Dendritic cell treated with granulocyte-macrophage colony-stimulating factor and Interleukin-4, amounts not matched to agents 40 ng/mL and 50 ng/mL, for 4 days (primary cell): ENCODE measurements around the gene TBC1D9.

Experiments
- H3K27ac Mint-ChIP-seq: one replicate; pipeline ENCODE4 v1.8.0; 2022; ENCODE audit warnings: mild to moderate bottlenecking, mixed read lengths
- H3K27me3 Mint-ChIP-seq: one replicate; pipeline ENCODE4 v1.8.0; 2022; ENCODE audit warnings: mild to moderate bottlenecking, mixed read lengths
- H3K36me3 Mint-ChIP-seq: one replicate; pipeline ENCODE4 v1.8.0; 2022; ENCODE audit warnings: low read depth, mixed read lengths
- H3K4me1 Mint-ChIP-seq: one replicate; pipeline ENCODE4 v1.8.0; 2022; ENCODE audit warnings: low read depth, mixed read lengths
- H3K4me3 Mint-ChIP-seq: one replicate; pipeline ENCODE4 v1.8.0; 2022; ENCODE audit warnings: mild to moderate bottlenecking, moderate library complexity, mixed read lengths
- H3K9me3 Mint-ChIP-seq: one replicate; pipeline ENCODE4 v1.8.0; 2022; ENCODE audit warnings: mixed read lengths
- intact Hi-C: fragments of 100-400 bp; cut with micrococcal nuclease; formaldehyde crosslinking; loops from one replicate; pipeline ENCODE4 v1.15.0; 2022

TBC1D9 gene

DNA sequence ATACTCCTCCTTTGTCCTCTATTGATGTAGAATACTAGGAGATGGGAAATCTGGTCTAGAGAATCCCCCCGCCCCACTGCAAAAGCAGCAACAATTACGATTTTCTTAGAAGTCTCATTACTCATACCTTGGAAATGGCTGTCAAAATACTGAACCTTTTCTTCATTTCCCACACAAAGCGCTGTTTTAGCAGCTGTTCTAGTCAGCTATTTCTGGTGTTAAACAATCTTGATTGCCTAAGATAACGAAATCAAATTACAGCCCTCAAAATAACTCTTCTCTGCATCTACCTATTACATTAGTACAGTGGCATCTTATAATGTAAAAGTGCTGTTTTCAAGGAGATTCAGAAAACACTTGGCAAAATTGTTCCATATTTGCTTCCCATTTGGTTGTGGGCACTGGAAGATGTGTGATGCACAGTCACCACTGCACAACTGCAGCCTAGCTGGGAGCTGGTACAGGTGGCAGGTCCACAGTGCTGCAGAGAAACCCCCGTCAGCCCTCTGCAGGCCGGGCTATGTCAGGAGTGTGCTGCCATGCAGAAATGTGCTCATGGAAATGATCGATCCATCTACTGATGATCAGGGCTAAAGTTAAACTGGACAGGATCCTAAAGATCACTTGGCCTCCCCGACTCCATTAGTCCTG, 50.4 kb downstream of the TBC1D9 start:
- no peaks in the 10 kb centered on the region for H3K27me3 Mint-ChIP-seq
- intact Hi-C loops = no loop called here
- peaks cover 34% of the 10 kb centered on the region for H3K4me1 Mint-ChIP-seq
- H3K9me3 Mint-ChIP-seq = no peaks in the 10 kb centered on the region
- H3K36me3 Mint-ChIP-seq = peaks cover 11% of the 10 kb centered on the region
- no peak overlapping the region for H3K4me3 Mint-ChIP-seq
- H3K27ac Mint-ChIP-seq = no peak overlapping the region

DNA sequence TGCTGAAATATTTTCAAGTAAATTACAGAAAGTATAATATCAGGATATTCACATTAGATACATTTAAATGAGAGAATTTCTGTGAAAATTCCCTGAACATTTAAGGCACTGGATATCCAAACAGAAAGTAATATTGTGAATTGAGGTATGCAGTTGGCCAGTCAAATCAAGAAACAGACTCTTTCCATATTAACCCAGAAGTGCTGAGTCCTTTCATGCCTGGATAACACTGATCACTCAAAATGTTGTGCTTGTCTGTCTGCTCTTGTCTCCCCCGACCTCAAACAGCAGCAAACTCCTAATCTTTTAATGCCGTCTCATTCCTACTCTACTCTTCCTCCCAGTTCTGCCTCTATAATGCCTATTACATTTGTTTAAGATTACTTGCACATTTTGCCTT, 51.2 kb downstream of the TBC1D9 start:
- Mint-ChIP-seq H3K36me3 (peaks cover 18% of the 10 kb centered on the region), H3K4me1 (peaks cover 34% of the 10 kb centered on the region), H3K27me3 (no peaks in the 10 kb centered on the region), H3K9me3 (no peaks in the 10 kb centered on the region), H3K27ac (no peak overlapping the region), H3K4me3 (no peak overlapping the region)
- intact Hi-C loops = no loop called here

DNA sequence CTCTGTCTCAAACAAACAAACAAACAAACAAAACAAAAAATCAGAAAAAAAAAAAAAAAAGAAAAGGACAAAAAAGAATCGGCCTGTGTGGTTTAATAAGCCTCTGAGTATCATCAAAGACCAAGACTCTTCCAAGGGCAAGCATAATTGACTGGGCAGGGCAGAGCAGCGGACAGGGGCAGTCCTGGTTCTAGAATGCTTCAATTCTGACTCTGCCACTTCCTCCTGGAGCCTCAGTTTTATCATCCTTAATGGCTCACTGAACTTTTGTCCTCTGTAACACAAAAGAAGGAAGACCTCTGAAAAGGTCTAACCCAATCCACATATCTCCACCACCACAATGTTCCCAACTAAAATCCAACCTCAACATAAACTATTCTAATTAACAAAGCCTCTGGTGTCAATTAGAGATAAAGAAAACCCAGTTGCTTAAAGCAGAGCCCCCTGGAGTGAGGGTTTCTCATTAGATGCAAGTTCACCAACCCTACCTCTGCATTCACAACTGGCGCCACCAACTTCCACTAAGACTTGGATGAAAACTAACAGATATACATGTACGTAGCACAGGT, 51.7 kb downstream of the TBC1D9 start:
- H3K4me1 Mint-ChIP-seq = peaks cover 34% of the 10 kb centered on the region
- H3K4me3 Mint-ChIP-seq = no peak overlapping the region
- H3K27me3 Mint-ChIP-seq = no peaks in the 10 kb centered on the region
- no peaks in the 10 kb centered on the region for H3K9me3 Mint-ChIP-seq
- peaks cover 21% of the 10 kb centered on the region for H3K36me3 Mint-ChIP-seq
- intact Hi-C loops = no loop called here
- no peak overlapping the region for H3K27ac Mint-ChIP-seq

DNA sequence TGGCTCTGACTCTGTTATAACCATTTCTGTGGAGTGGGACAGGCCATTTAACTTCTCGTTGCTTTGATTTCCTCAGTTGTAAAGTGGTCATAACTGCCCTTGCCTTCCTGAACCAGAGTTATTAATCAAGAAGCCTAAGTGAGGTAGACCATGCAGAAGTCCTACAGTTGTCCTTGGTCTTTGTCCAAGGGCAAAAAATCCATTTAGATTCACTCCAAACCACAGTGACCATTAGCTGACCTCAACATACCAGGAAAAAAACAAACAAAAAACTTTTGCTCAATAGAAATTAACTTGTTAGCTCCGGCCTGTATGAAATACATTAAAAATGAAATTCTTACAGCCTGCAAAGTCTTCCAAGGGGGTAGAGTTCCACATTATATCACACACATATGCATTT, 52.7 kb downstream of the TBC1D9 start:
- Mint-ChIP-seq H3K4me1 (peaks cover 34% of the 10 kb centered on the region), H3K27ac (no peak overlapping the region), H3K36me3 (peaks cover 30% of the 10 kb centered on the region), H3K9me3 (no peaks in the 10 kb centered on the region), H3K27me3 (no peaks in the 10 kb centered on the region), H3K4me3 (no peak overlapping the region)
- intact Hi-C loops = no loop called here

DNA sequence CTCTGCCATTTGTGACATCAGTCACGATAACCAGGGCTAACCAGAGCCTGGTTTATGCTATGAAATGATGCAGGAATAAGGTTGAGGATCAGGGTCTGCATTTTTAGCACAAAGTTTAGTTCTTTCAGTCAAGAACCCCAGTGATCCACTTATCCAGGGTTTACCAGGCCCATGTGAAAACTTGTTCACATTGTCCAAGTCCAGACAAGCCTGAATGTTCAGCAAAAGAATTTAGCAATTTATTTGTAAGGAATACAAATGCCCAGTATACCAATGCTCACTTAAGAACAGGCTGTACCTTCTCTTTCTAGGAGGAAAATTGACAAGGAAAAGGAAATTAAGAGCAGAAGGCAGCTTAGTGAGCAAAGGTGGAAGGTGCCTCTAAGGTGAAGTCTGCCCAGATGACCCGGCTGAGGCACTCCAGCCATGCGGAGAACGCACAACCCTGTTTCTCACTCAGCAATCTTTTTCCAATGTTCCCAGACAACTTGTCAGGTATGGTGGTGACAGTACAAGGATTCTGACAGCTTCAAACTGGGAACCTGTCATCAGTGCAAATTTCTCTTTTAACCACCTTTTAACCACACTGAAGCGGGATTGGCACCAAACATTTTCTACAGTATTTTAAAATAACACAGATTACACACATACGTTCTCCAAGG, 54.0 kb downstream of the TBC1D9 start:
- Mint-ChIP-seq H3K27me3 (no peaks in the 10 kb centered on the region), H3K9me3 (no peaks in the 10 kb centered on the region), H3K27ac (no peak overlapping the region), H3K36me3 (peaks cover 38% of the 10 kb centered on the region), H3K4me3 (no peak overlapping the region), H3K4me1 (peaks cover 39% of the 10 kb centered on the region)
- intact Hi-C loops = no loop called here

DNA sequence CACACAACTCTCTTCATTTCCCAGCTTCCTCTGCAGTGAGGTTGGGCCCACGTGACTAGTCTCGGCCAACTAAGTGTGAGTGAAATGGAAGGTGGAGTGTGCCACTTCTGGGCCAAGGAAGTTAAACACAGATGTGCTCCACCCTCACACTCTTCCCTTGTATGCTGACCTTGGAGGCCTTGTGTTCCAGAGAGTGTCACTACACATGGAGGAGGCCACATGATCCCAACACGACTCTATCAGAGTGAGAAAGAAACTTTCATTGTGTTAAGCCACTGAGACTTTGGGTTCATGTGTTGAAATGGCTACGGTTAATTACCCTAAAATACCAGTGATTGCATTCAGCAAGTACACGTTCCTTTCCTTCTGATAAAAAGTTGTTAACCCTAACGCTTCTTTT, 55.1 kb downstream of the TBC1D9 start:
- Mint-ChIP-seq H3K4me3 (no peak overlapping the region), H3K36me3 (peaks cover 38% of the 10 kb centered on the region), H3K4me1 (peaks cover 30% of the 10 kb centered on the region), H3K27me3 (no peaks in the 10 kb centered on the region), H3K27ac (no peak overlapping the region), H3K9me3 (no peaks in the 10 kb centered on the region)
- intact Hi-C loops = no loop called here

DNA sequence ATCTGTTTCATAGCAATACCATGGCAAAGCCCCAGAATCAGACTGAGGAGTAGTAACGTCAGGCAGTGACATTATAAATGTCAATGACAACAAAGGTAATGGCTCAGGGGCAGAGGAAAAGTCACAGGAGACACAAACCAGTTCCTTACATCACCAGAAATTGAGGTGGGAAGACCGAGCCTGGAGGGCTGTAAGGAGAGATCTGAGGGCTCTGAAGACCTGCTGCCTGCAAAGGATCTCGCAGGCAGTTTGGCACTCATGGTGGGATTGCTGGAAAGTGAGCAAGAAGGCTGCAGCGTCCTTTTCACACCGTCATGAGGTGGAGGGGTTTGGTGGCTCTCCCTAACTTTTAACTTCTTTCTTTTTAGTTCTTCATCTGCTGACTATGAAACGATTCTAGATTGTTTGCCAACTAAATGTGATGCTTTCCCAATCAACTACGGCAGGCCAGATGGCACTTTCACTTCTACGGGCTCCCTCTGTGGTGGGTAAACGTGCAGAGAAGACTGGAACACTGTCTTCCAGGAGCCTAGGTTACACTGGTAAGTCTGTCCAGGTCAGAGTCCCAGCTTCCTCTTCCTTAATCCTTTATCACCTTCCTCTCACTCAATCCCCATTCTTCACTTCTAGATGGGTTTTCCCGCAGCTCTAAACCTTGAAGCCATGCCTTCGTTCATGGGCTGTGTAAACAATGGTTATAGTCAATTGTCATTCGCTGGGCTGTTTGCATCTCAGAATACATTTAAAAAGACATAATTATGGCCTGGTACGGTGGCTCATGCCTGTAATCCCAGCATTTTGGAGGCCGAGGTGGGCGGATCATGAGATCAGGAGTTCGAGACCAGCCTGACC, 58.2 kb downstream of the TBC1D9 start:
- Mint-ChIP-seq H3K27ac (no peak overlapping the region), H3K36me3 (peaks cover 38% of the 10 kb centered on the region), H3K4me1 (peaks cover 12% of the 10 kb centered on the region), H3K27me3 (no peaks in the 10 kb centered on the region), H3K9me3 (no peaks in the 10 kb centered on the region), H3K4me3 (no peak overlapping the region)
- intact Hi-C loops = no loop called here

DNA sequence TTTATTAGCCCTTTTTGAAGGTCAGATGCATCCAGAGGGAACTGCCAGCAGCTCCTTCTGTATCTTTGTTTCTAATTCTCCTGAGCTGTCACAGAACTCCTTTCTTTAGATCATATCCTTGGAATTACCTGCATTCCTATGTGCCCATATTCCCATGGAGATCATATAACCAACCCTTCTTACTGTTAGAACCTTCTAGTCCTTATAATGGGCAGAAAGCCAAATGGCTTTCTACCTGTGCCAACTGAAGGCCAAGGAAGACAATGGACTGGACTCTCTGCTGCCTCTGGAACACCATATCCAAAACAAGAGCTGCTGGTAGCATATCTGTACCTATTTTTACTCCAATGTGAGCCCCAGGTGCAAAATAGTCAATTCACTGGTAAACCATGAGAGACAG, 60.7 kb downstream of the TBC1D9 start:
- no peak overlapping the region for H3K27ac Mint-ChIP-seq
- H3K36me3 Mint-ChIP-seq = peaks cover 24% of the 10 kb centered on the region
- no peaks in the 10 kb centered on the region for H3K27me3 Mint-ChIP-seq
- no peaks in the 10 kb centered on the region for H3K9me3 Mint-ChIP-seq
- intact Hi-C loops = no loop called here
- H3K4me3 Mint-ChIP-seq = no peak overlapping the region
- H3K4me1 Mint-ChIP-seq = peaks cover 12% of the 10 kb centered on the region

DNA sequence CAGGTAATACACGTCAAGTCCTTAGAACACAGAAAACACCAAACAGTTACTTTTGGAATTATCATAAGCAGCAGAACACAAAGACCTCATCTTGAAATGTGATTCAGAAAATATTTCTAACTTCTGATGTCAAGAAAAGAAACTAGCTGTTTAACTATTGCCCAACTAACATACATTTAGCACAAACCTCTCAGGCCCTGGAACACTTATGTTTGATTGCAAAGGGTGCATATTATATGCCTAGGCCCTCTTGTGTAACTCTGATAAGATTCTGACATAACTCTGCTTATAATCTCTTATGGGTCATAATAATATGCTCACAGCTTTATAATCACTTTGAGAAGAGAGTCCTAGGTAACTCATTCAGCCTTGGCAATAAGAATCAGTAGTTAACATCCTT, 62.6 kb downstream of the TBC1D9 start:
- intact Hi-C loops = no loop called here
- Mint-ChIP-seq H3K36me3 (peaks cover 9% of the 10 kb centered on the region), H3K27me3 (no peaks in the 10 kb centered on the region)

DNA sequence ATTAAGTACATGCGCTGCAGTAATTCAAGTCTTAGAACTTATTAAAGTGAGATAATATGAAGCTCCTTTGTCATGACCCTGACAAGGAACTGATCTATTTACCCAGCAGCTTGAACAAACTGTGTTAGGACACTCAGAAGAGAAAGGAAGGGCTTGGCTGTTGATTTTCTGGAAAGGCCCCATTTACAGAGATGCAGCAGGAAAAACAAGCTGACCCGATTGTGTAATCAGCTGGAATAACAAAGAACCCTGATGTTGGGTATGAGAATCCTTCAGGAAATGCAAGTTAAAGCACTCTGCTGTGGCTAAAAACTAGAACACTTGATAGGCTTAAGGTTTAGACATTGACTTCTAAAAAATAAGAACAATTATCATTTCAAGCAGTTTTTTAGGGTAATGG, 64.8 kb downstream of the TBC1D9 start:
- no peak overlapping the region for H3K4me3 Mint-ChIP-seq
- H3K4me1 Mint-ChIP-seq = peaks cover 7% of the 10 kb centered on the region
- no peaks in the 10 kb centered on the region for H3K27me3 Mint-ChIP-seq
- intact Hi-C loops = no loop called here
- no peaks in the 10 kb centered on the region for H3K36me3 Mint-ChIP-seq
- no peaks in the 10 kb centered on the region for H3K9me3 Mint-ChIP-seq
- no peak overlapping the region for H3K27ac Mint-ChIP-seq

More for the DNA sequence above, 62.6 kb downstream of the TBC1D9 start:
- H3K4me3 Mint-ChIP-seq = no peak overlapping the region
- H3K9me3 Mint-ChIP-seq = no peaks in the 10 kb centered on the region
- H3K27ac Mint-ChIP-seq = no peak overlapping the region
- H3K4me1 Mint-ChIP-seq = peaks cover 20% of the 10 kb centered on the region

DNA sequence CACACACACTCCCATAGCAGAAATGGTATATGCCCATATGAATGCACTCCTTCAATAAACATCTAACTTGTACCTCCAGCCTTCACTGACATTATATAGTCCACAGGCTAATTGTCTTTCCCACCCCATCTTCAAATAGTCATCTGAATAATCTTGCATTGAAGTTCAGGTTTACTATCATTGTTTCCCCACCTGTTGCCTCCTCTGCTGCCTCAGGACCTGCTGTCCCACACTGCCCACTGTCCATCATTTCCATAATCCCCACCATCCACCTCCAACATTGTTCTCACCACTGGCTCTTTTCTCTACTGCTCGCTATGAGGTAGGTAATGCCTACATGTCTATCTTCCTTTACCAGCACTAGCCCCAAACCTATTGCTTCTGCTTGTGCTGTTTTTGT, 66.1 kb downstream of the TBC1D9 start:
- intact Hi-C loops = no loop called here
- no peak overlapping the region for H3K27ac Mint-ChIP-seq
- H3K9me3 Mint-ChIP-seq = no peaks in the 10 kb centered on the region
- H3K27me3 Mint-ChIP-seq = no peaks in the 10 kb centered on the region
- peaks cover 7% of the 10 kb centered on the region for H3K4me1 Mint-ChIP-seq
- no peak overlapping the region for H3K4me3 Mint-ChIP-seq
- H3K36me3 Mint-ChIP-seq = peaks cover 12% of the 10 kb centered on the region

DNA sequence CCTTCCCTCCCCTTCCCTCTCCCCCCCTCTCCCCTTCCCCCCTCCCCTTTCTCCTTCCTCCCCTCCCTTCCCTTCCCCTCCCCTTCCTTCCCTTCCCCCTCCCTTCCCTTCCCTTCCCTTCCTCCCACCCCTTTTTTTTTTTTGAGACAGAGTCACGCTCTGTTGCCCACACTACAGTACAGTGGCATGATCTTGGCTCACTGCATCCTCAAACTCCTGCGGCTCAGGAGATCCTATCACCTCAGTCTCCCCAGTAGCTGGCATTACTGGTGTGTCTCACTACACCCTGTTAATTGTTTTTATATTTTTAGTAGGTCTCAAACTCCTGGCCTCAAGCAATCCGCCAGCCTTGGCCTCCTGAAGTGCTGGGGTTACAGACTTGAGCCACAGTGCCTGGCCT, 66.6 kb downstream of the TBC1D9 start:
- Mint-ChIP-seq H3K36me3 (peaks cover 17% of the 10 kb centered on the region), H3K27ac (no peak overlapping the region), H3K27me3 (no peaks in the 10 kb centered on the region), H3K4me3 (no peak overlapping the region), H3K9me3 (no peaks in the 10 kb centered on the region), H3K4me1 (peaks cover 7% of the 10 kb centered on the region)
- intact Hi-C loops = no loop called here

DNA sequence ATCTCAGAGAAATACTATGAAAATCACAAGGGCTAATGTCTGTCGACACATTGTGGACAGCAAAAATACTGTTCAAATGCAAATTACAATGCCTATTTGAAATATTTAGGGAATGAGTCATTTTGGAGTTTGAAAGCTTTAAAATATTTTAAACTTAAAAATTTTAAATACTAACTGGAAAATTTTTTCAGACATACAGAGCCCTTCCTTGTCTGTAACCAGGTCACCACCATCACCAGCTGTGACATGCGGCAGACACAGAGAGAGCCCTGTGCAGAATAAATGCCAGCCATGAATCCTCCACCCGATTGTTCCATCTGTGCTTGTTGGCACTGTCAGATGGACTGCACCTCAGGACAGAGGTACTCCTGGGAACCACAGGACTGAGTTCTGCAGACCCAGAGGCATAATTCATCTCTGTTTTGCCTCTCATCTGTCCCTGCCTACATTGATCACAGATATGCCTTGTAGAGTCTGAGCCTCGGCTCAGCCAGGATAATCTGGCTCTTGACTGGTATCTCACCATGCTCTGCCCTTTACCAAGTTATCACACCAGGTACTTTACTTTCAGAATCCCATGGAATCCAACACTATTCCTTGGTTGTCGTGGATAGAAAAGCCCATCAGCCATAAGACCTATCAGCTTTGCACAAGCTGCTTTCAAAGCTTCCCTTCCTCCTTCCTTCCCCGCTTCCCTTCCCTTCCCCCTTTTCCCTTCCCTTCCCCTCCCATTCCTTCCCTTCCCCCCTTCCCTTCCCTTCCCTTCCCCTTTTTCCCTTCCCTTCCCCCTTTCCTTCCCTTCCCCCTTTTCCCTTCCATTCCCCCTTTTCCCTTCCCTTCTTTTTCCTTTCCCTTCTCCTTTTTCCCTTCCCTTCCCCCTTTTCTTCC, 67.2 kb downstream of the TBC1D9 start:
- Mint-ChIP-seq H3K9me3 (no peaks in the 10 kb centered on the region), H3K27me3 (no peaks in the 10 kb centered on the region), H3K36me3 (peaks cover 21% of the 10 kb centered on the region), H3K27ac (no peak overlapping the region), H3K4me1 (peaks cover 7% of the 10 kb centered on the region), H3K4me3 (no peak overlapping the region)
- intact Hi-C loops = no loop called here
